ENCODE data around the gene SMYD1.

SMYD1 gene

GRCh38 chr2:88085099-88085498 lies 17.5 kb downstream of the SMYD1 start:
- no peak for DNase-seq (ENCODE audit: low spot score in 2 of 2)
- Histone ChIP-seq H3K4me3 (no peak overlapping the region), H3K27me3 (ENCODE audit: low read depth) (no peaks in the 10 kb centered on the region), H3K9me3 (no peaks in the 10 kb centered on the region), H3K4me1 (no peaks in the 10 kb centered on the region), H3K36me3 (replicated peaks) (no peaks in the 10 kb centered on the region)
- in situ Hi-C loops (cut with MboI; ENCODE audit: low sequenced_read_pairs) = no loop called here

GRCh38 chr2:88085602-88086001 lies 18.0 kb downstream of the SMYD1 start:
- Histone ChIP-seq H3K9me3 (no peaks in the 10 kb centered on the region), H3K36me3 (replicated peaks) (no peaks in the 10 kb centered on the region), H3K4me3 (no peak overlapping the region), H3K4me1 (no peaks in the 10 kb centered on the region), H3K27me3 (ENCODE audit: low read depth) (no peaks in the 10 kb centered on the region)
- in situ Hi-C loops (cut with MboI; ENCODE audit: low sequenced_read_pairs) = no loop called here
- DNase-seq (ENCODE audit: low spot score in 2 of 2) = no peak

- DNase-seq (ENCODE audit: low spot score in 2 of 2) = no peak
- no peaks in the 10 kb centered on the region for H3K27me3 ChIP-seq (ENCODE audit: low read depth)
- in situ Hi-C loops (cut with MboI; ENCODE audit: low sequenced_read_pairs) = no loop called here
- H3K4me3 ChIP-seq = no peak overlapping the region
- H3K4me1 ChIP-seq = no peaks in the 10 kb centered on the region
- H3K9me3 ChIP-seq = no peaks in the 10 kb centered on the region
- H3K36me3 ChIP-seq (replicated peaks) = no peaks in the 10 kb centered on the region
Measured at GRCh38 chr2:88086401-88086800, 18.8 kb downstream of the SMYD1 start.

- no peaks in the 10 kb centered on the region for H3K4me1 ChIP-seq
- H3K4me3 ChIP-seq = no peak overlapping the region
- no peaks in the 10 kb centered on the region for H3K36me3 ChIP-seq (replicated peaks)
- in situ Hi-C loops (cut with MboI; ENCODE audit: low sequenced_read_pairs) = no loop called here
- H3K27me3 ChIP-seq (ENCODE audit: low read depth) = no peaks in the 10 kb centered on the region
- no peak for DNase-seq (ENCODE audit: low spot score in 2 of 2)
- no peaks in the 10 kb centered on the region for H3K9me3 ChIP-seq
Measured at GRCh38 chr2:88087073-88087472, 19.4 kb downstream of the SMYD1 start.

- no peaks in the 10 kb centered on the region for H3K36me3 ChIP-seq (replicated peaks)
- H3K4me1 ChIP-seq = no peaks in the 10 kb centered on the region
- no peak for DNase-seq (ENCODE audit: low spot score in 2 of 2)
- H3K9me3 ChIP-seq = no peaks in the 10 kb centered on the region
- in situ Hi-C loops (cut with MboI; ENCODE audit: low sequenced_read_pairs) = no loop called here
- H3K4me3 ChIP-seq = no peak overlapping the region
- H3K27me3 ChIP-seq (ENCODE audit: low read depth) = no peaks in the 10 kb centered on the region
Measured at GRCh38 chr2:88087763-88088162, 20.1 kb downstream of the SMYD1 start.

- no peaks in the 10 kb centered on the region for H3K36me3 ChIP-seq (replicated peaks)
- H3K9me3 ChIP-seq = no peaks in the 10 kb centered on the region
- no peaks in the 10 kb centered on the region for H3K27me3 ChIP-seq (ENCODE audit: low read depth)
- H3K4me3 ChIP-seq = no peak overlapping the region
- in situ Hi-C loops (cut with MboI; ENCODE audit: low sequenced_read_pairs) = no loop called here
- no peaks in the 10 kb centered on the region for H3K4me1 ChIP-seq
- no peak for DNase-seq (ENCODE audit: low spot score in 2 of 2)
Measured at GRCh38 chr2:88088999-88089398, 21.4 kb downstream of the SMYD1 start.

GRCh38 chr2:88090446-88091283 lies 23.0 kb downstream of the SMYD1 start:
- in situ Hi-C loops (cut with MboI; ENCODE audit: low sequenced_read_pairs) = no loop called here
- Histone ChIP-seq H3K36me3 (replicated peaks) (no peaks in the 10 kb centered on the region), H3K9me3 (no peaks in the 10 kb centered on the region), H3K27me3 (ENCODE audit: low read depth) (no peaks in the 10 kb centered on the region), H3K4me1 (no peaks in the 10 kb centered on the region), H3K4me3 (no peak overlapping the region)
- no peak for DNase-seq (ENCODE audit: low spot score in 2 of 2)

GRCh38 chr2:88091943-88092342 lies 24.3 kb downstream of the SMYD1 start:
- DNase-seq (ENCODE audit: low spot score in 2 of 2) = no peak
- Histone ChIP-seq H3K4me1 (no peaks in the 10 kb centered on the region), H3K9me3 (no peaks in the 10 kb centered on the region), H3K36me3 (replicated peaks) (no peaks in the 10 kb centered on the region), H3K27me3 (ENCODE audit: low read depth) (no peaks in the 10 kb centered on the region), H3K4me3 (no peak overlapping the region)
- in situ Hi-C loops (cut with MboI; ENCODE audit: low sequenced_read_pairs) = no loop called here

GRCh38 chr2:88092773-88093172 lies 25.1 kb downstream of the SMYD1 start:
- H3K4me1 ChIP-seq = no peaks in the 10 kb centered on the region
- in situ Hi-C loops (cut with MboI; ENCODE audit: low sequenced_read_pairs) = no loop called here

GRCh38 chr2:88095022-88095421 lies 27.4 kb downstream of the SMYD1 start:
- no peaks in the 10 kb centered on the region for H3K36me3 ChIP-seq (replicated peaks)
- 0 out of 2 replicates have a peak, but pooled peaks cover 2% of the 10 kb centered on the region for H3K27me3 ChIP-seq (ENCODE audit: low read depth)
- H3K4me1 ChIP-seq = no peaks in the 10 kb centered on the region
- H3K9me3 ChIP-seq = no peaks in the 10 kb centered on the region
- H3K4me3 ChIP-seq = no peak overlapping the region
- in situ Hi-C loops (cut with MboI; ENCODE audit: low sequenced_read_pairs) = no loop called here
- no peak for DNase-seq (ENCODE audit: low spot score in 2 of 2)

More at GRCh38 chr2:88092773-88093172, 25.1 kb downstream of the SMYD1 start:
- no peaks in the 10 kb centered on the region for H3K36me3 ChIP-seq (replicated peaks)
- 0 out of 2 replicates have a peak, but pooled peaks cover 2% of the 10 kb centered on the region for H3K27me3 ChIP-seq (ENCODE audit: low read depth)
- DNase-seq (ENCODE audit: low spot score in 2 of 2) = no peak
- H3K9me3 ChIP-seq = no peaks in the 10 kb centered on the region
- H3K4me3 ChIP-seq = no peak overlapping the region

GRCh38 chr2:88096708-88097107 lies 29.1 kb downstream of the SMYD1 start:
- Histone ChIP-seq H3K4me3 (no peak overlapping the region), H3K27me3 (ENCODE audit: low read depth) (0 out of 2 replicates have a peak, but pooled peaks cover 2% of the 10 kb centered on the region), H3K9me3 (no peaks in the 10 kb centered on the region), H3K36me3 (replicated peaks) (no peaks in the 10 kb centered on the region), H3K4me1 (no peaks in the 10 kb centered on the region)
- in situ Hi-C loops (cut with MboI; ENCODE audit: low sequenced_read_pairs) = no loop called here
- no peak for DNase-seq (ENCODE audit: low spot score in 2 of 2)

GRCh38 chr2:88097192-88097591 lies 29.6 kb downstream of the SMYD1 start:
- DNase-seq (ENCODE audit: low spot score in 2 of 2) = no peak
- Histone ChIP-seq H3K36me3 (replicated peaks) (no peaks in the 10 kb centered on the region), H3K9me3 (no peaks in the 10 kb centered on the region), H3K27me3 (ENCODE audit: low read depth) (0 out of 2 replicates have a peak, but pooled peaks cover 2% of the 10 kb centered on the region), H3K4me3 (no peak overlapping the region), H3K4me1 (no peaks in the 10 kb centered on the region)
- in situ Hi-C loops (cut with MboI; ENCODE audit: low sequenced_read_pairs) = no loop called here

- no peak for DNase-seq (ENCODE audit: low spot score in 2 of 2)
- Histone ChIP-seq H3K36me3 (replicated peaks) (no peaks in the 10 kb centered on the region), H3K9me3 (no peaks in the 10 kb centered on the region), H3K4me1 (no peaks in the 10 kb centered on the region), H3K27me3 (ENCODE audit: low read depth) (0 out of 2 replicates have a peak, but pooled peaks cover 2% of the 10 kb centered on the region), H3K4me3 (no peak overlapping the region)
- in situ Hi-C loops (cut with MboI; ENCODE audit: low sequenced_read_pairs) = no loop called here
Measured at GRCh38 chr2:88097891-88098557, 30.4 kb downstream of the SMYD1 start.

GRCh38 chr2:88098558-88098900 lies 30.9 kb downstream of the SMYD1 start:
- H3K4me3 ChIP-seq = no peak overlapping the region
- H3K36me3 ChIP-seq (replicated peaks) = no peaks in the 10 kb centered on the region
- H3K9me3 ChIP-seq = no peaks in the 10 kb centered on the region
- H3K27me3 ChIP-seq (ENCODE audit: low read depth) = 0 out of 2 replicates have a peak, but pooled peaks cover 2% of the 10 kb centered on the region
- no peaks in the 10 kb centered on the region for H3K4me1 ChIP-seq
- DNase-seq (ENCODE audit: low spot score in 2 of 2) = no peak
- in situ Hi-C loops (cut with MboI; ENCODE audit: low sequenced_read_pairs) = no loop called here
